GM19238 (cell line): ENCODE data around the gene CCDC69.

Experiments used
- DNase-seq: peaks from one replicate; pipeline ENCODE4 v3.0.0; 2011; ENCODE audit warnings: low spot score; ENCODE audit not compliant: insufficient read length

The CCDC69 gene

GRCh38 chr5:151144922-151145321, 79.0 kb downstream of the CCDC69 start:
- no peak for DNase-seq

- DNase-seq = no peak
These were observed 79.6 kb downstream of the CCDC69 start for GRCh38 chr5:151144275-151144674.

- DNase-seq = no peak
These were observed 80.2 kb downstream of the CCDC69 start for GRCh38 chr5:151143645-151144044.

GRCh38 chr5:151142933-151143332, 81.0 kb downstream of the CCDC69 start:
- no peak for DNase-seq

GRCh38 chr5:151141535-151141934, 82.4 kb downstream of the CCDC69 start:
- DNase-seq = peak; percentile 68

GRCh38 chr5:151140686-151141459, 83.0 kb downstream of the CCDC69 start:
- no peak for DNase-seq

- no peak for DNase-seq
These were observed 84.2 kb downstream of the CCDC69 start for GRCh38 chr5:151139646-151140045.

- no peak for DNase-seq
These were observed 84.9 kb downstream of the CCDC69 start for GRCh38 chr5:151139015-151139414.

- DNase-seq = no peak
These were observed 85.8 kb downstream of the CCDC69 start for GRCh38 chr5:151138114-151138513.

- DNase-seq = no peak
These were observed 86.6 kb downstream of the CCDC69 start for GRCh38 chr5:151137067-151137825.

- no peak for DNase-seq
These were observed 89.7 kb downstream of the CCDC69 start for GRCh38 chr5:151134228-151134627.

- no peak for DNase-seq
These were observed 90.9 kb downstream of the CCDC69 start for GRCh38 chr5:151132963-151133362.
